ENCODE data around the gene AHI1. TPM values are rescaled to one million over a fixed set of nuclear protein-coding genes. Genes with fewer than 3 reads are reported as not detected.

Gene AHI1
- total and polyA plus RNA-seq, 3 donors from 2014 or later, result 33.9 to 93.1 (median 56.4) TPM

DNA sequence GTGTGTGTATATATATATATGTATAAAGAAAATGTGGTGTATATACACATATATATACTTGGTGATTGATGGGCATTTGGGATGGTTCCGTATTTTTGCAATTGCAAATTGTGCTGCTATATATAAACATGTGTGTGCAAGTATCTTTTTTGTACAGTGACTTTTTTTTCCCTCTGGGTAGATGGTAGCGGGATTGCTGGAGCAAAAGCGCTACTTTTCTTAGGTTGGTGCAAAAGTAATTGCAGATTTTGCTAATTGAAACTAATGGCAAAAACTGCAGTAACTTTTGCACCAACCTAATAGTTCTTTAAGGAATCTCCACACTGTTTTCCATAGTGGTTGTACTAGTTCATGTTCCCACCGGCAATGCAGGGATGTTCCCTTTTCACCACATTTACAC lies 135.4 kb downstream of the AHI1 start:
- intact Hi-C loops (cut with DNase I; ENCODE audit: low total_unique reads), result no loop called here
- H3K9me3 ChIP-seq, result no peaks in the 10 kb centered on the region
- no peaks in the 10 kb centered on the region for H3K27me3 ChIP-seq
- no peaks in the 10 kb centered on the region for H3K36me3 ChIP-seq (ENCODE audit: low read depth, missing control alignments)
- no peak overlapping the region for H3K27ac ChIP-seq
- TF ChIP-seq, protein P1, sequence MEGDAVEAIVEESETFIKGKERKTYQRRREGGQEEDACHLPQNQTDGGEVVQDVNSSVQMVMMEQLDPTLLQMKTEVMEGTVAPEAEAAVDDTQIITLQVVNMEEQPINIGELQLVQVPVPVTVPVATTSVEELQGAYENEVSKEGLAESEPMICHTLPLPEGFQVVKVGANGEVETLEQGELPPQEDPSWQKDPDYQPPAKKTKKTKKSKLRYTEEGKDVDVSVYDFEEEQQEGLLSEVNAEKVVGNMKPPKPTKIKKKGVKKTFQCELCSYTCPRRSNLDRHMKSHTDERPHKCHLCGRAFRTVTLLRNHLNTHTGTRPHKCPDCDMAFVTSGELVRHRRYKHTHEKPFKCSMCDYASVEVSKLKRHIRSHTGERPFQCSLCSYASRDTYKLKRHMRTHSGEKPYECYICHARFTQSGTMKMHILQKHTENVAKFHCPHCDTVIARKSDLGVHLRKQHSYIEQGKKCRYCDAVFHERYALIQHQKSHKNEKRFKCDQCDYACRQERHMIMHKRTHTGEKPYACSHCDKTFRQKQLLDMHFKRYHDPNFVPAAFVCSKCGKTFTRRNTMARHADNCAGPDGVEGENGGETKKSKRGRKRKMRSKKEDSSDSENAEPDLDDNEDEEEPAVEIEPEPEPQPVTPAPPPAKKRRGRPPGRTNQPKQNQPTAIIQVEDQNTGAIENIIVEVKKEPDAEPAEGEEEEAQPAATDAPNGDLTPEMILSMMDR (IDR thresholded peaks at IDR 0.05), result no peak
- no peak for TF ChIP-seq POLR2A (IDR thresholded peaks at IDR 0.05)
- H3K4me1 ChIP-seq, result no peaks in the 10 kb centered on the region
- no peak overlapping the region for H3K4me3 ChIP-seq
- DNase-seq, result no peak
- WGBS, 2 donors, result 87 to 96% methylated on average over 4 of the region's 4 CpGs

DNA sequence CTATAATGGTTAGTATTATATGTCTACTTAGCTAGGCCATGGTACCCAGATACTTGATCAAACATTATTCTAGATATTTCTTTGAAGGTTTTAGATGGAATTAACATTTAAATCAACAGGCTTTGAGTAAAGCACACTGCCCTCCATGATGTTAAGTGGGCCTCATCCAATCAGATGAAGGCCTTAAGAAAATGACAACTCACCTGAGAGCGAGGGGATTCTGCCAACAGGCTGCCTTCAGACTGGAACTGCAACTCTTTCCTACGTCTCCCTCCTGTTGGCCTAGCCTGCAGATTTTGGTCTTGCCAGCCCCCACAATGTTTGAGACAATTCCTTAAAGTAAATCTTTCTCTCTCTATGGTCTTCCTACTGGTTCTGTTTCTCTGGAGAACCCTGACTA lies 137.3 kb downstream of the AHI1 start:
- no peaks in the 10 kb centered on the region for H3K9me3 ChIP-seq
- no peaks in the 10 kb centered on the region for H3K36me3 ChIP-seq (ENCODE audit: low read depth, missing control alignments)
- no peaks in the 10 kb centered on the region for H3K4me1 ChIP-seq
- no peak overlapping the region for H3K27ac ChIP-seq
- H3K4me3 ChIP-seq, result no peak overlapping the region
- intact Hi-C loops (cut with DNase I; ENCODE audit: low total_unique reads), result no loop called here
- no peaks in the 10 kb centered on the region for H3K27me3 ChIP-seq
- DNase-seq, result no peak
- WGBS, 2 donors, result 84 to 93% methylated on average over 2 of the region's 2 CpGs
- TF ChIP-seq, protein P1 (IDR thresholded peaks at IDR 0.05), result no peak
- no peak for TF ChIP-seq POLR2A (IDR thresholded peaks at IDR 0.05)

GRCh38 chr6:135358985-135359384 lies 138.6 kb downstream of the AHI1 start:
- no peak for TF ChIP-seq POLR2A (IDR thresholded peaks at IDR 0.05)
- TF ChIP-seq, protein P1 (IDR thresholded peaks at IDR 0.05), result no peak
- H3K36me3 ChIP-seq (ENCODE audit: low read depth, missing control alignments), result no peaks in the 10 kb centered on the region
- no peaks in the 10 kb centered on the region for H3K4me1 ChIP-seq
- no peak overlapping the region for H3K4me3 ChIP-seq
- no peaks in the 10 kb centered on the region for H3K27me3 ChIP-seq
- no peaks in the 10 kb centered on the region for H3K9me3 ChIP-seq
- DNase-seq, result no peak
- no peak overlapping the region for H3K27ac ChIP-seq
- intact Hi-C loops (cut with DNase I; ENCODE audit: low total_unique reads), result no loop called here
- 94 to 98% methylated on average over 2 of the region's 2 CpGs for WGBS, 2 donors

DNA sequence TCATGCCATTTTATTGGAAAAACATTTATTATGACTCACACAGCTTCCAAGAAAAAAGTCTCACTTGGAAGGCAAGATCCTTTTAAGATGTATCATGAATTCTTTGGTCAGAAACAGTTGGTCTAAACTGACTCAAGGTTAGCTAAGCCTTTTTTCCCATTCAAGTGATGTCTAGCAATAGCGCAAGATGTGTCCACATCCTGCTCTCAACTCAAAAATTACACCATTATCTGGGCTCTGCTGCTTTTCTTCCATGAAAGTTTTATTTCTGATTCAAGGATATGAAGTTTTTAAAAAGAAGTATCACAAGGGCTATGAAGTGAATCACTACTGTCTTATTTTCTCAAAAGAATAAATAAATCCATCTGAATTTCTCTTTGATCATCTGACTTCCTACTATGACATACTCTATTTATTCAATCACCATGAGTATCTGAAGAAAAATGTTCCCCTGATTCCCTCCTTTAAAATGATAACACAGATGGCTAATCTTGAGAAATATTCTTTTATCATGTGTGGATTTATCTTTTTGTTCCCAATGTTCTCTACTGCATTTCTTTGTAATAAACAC lies 139.2 kb downstream of the AHI1 start:
- WGBS, 2 donors, result 93 to 100% methylated on average over 1 of the region's 1 CpG
- Histone ChIP-seq H3K27ac (no peak overlapping the region), H3K4me3 (no peak overlapping the region), H3K9me3 (no peaks in the 10 kb centered on the region), H3K27me3 (no peaks in the 10 kb centered on the region), H3K36me3 (ENCODE audit: low read depth, missing control alignments) (no peaks in the 10 kb centered on the region), H3K4me1 (no peaks in the 10 kb centered on the region)
- intact Hi-C loops (cut with DNase I; ENCODE audit: low total_unique reads), result no loop called here
- TF ChIP-seq, protein P1 (IDR thresholded peaks at IDR 0.05), result no peak
- DNase-seq, result no peak

DNA sequence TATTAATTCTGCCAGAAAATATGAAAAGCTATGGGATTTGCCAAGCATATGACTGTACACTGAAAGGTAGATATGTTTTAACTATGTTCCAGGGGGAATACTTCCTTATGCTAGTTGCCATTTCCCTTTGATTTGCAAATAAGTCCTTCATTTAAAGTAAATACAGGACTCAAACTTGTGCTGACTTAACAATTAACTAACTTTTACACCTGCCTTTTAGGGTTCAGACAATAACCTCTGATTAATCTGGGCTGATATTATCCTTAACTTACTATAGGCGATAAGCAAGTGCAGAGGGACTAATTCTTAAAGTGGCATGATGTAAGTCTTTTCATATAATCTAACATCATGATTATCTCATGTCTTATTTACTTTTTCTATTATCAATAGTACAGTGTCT lies 143.1 kb downstream of the AHI1 start:
- Histone ChIP-seq H3K4me1 (no peaks in the 10 kb centered on the region), H3K27ac (no peak overlapping the region), H3K4me3 (no peak overlapping the region), H3K9me3 (no peaks in the 10 kb centered on the region), H3K36me3 (ENCODE audit: low read depth, missing control alignments) (no peaks in the 10 kb centered on the region), H3K27me3 (no peaks in the 10 kb centered on the region)
- intact Hi-C loops (cut with DNase I; ENCODE audit: low total_unique reads), result no loop called here
- TF ChIP-seq POLR2A (IDR thresholded peaks at IDR 0.05), result no peak
- TF ChIP-seq, protein P1 (IDR thresholded peaks at IDR 0.05), result no peak
- WGBS, 2 donors, result 89 to 91% methylated on average over 1 of the region's 1 CpG
- no peak for DNase-seq

All from testis (tissue), 3 donors.